ENCODE data around the gene RPL18A.

Gene RPL18A

DNA sequence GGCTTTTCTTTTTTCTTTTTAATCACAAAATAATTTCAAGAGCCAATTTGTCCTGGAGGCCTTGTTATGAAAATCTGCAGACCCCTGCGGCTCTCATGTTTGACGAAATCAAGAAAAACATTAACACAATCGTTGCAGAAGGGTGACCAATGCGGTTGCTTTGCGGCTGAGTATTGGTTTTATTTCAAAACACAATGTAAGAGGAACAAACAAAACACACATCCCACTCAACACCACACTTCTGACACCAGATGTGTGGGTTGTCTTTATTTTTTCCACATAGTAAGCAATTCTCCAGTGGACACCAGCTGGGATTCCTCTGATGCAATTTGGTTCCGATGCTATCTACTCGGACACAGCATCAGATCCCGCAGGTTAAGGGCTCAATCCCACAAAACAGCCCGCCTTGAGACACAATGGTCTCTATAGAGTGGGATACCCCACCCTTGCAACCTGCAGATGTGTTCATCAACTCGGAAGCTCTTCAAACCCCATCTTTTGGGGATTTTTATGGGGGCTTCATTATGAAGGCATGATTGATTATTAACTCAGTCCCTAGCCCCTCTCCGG lies 51.2 kb downstream of the RPL18A start:
- DNase-seq (ENCODE audit: low spot score), result no peak
